ENCODE data around the gene TUBB4B.

TUBB4B gene

DNA sequence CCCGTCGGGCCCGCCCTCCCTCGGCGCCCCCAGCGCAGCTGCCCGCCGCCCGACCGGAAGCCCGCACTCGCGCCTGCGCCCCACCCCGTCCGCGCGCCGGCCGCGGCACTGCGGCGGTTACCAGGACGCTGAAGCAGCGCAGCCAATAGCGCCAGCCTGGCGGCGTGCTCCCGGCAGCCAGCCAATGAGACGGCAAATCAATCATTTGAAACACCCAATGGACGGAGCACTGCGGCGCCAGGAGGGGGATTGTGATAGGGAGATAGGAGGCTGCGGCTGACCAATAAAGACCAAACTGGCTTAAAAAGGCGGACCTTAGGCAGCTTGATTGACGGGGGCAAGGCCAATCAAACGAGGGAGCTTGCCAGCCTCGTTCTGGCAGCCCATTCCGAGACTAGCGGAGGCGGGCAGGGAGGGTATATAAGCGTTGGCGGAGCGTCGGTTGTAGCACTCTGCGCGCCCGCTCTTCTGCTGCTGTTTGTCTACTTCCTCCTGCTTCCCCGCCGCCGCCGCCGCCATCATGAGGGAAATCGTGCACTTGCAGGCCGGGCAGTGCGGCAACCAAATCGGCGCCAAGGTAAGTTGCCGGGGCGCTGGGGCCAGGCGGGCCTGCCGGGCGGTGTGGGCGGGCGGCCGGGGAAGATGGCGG is at the start of gene TUBB4B:
Gene TUBB4B (plus strand): TSS at position 447 of the 649 bp plus-strand sequence. CDS start 74 bp downstream, at position 521.
- in situ Hi-C loops (cut with MboI; ENCODE audit: low sequenced_read_pairs) = no loop called here

- in situ Hi-C loops (cut with MboI; ENCODE audit: low sequenced_read_pairs) = no loop called here
Measured at GRCh38 chr9:137191691-137192447, 49.2 kb upstream of the TUBB4B start.

DNA sequence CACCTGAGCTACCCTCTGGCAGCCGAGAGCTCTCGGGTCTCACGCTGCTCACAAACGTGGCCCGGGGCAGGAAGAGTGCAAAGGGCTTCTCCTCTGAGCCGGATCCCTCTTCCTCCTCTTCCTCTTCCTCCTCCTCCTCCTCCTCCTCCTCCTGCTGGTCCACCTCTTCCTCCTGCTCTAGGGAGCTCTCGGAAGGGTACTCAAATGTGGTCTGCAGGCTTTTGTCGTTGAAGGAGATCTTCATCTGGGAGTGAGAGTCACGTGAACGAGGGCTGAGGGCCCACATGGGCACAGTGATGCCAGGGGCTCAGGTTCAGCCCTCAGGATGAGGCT is 48.7 kb upstream of the TUBB4B start:
- in situ Hi-C loops (cut with MboI; ENCODE audit: low sequenced_read_pairs) = no loop called here

DNA sequence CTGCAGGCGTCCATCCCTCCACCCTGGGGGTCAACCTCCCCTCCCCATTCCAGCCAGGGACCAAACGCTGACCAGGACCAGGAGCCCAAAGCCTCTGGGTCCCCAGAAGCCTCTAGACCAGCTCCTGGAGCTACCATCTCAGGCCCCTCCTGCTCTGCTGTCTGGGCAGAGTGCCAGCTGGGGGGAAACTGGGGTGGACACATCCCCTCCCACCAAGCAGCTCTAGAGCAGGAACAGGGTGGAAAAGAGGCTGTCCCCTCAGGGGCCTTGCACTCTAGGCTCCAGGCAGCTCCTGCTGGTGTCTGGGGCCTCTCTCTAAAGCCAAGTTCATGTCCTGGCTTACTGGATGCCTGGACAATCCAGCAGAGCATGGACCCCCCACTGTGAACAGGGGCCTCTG is 48.2 kb upstream of the TUBB4B start:
- in situ Hi-C loops (cut with MboI; ENCODE audit: low sequenced_read_pairs) = no loop called here

DNA sequence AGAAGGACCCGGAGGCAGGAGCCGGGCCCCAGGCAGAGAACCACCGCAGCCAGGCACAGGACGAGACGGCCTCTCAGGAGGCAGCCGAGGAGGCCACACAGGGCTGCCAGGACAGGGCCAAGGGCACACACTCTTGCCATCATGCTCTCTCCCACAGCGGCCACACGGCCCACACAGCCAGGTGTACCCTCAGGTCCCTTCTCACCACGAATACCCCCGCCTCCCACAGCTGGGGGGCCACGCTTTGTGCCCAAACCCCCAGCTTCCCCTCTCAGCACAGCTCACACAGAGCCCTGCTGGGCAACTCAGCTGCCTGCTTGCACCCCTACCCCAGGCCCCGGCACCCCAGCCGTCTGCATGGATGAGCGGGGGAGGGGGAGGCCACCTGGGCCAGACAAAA is 47.3 kb upstream of the TUBB4B start:
- in situ Hi-C loops (cut with MboI; ENCODE audit: low sequenced_read_pairs) = no loop called here

DNA sequence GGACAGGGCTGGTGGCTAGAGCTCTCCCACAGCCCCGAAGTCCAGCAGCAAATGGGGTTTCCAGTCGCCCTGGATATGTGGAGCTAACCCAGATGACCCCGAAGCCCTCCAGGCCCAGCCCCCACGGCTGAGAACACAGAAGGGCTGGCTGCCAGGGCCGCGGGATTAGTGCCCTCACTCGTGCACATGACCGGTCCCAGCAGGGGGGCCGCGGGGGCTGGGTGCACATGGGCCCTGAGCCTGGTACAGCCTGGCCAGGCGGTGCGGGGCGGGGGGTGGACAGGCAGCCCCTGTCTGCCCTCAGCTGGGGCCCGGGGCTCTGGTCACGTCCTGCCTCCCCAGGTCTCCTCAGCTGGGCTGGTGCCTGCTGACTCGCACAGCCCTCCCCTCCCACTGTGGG is 46.7 kb upstream of the TUBB4B start:
- in situ Hi-C loops (cut with MboI; ENCODE audit: low sequenced_read_pairs) = no loop called here

- in situ Hi-C loops (cut with MboI; ENCODE audit: low sequenced_read_pairs) = no loop called here
Measured at GRCh38 chr9:137194909-137195308, 46.2 kb upstream of the TUBB4B start.

GRCh38 chr9:137195525-137196220 is 45.4 kb upstream of the TUBB4B start:
- in situ Hi-C loops (cut with MboI; ENCODE audit: low sequenced_read_pairs) = no loop called here

DNA sequence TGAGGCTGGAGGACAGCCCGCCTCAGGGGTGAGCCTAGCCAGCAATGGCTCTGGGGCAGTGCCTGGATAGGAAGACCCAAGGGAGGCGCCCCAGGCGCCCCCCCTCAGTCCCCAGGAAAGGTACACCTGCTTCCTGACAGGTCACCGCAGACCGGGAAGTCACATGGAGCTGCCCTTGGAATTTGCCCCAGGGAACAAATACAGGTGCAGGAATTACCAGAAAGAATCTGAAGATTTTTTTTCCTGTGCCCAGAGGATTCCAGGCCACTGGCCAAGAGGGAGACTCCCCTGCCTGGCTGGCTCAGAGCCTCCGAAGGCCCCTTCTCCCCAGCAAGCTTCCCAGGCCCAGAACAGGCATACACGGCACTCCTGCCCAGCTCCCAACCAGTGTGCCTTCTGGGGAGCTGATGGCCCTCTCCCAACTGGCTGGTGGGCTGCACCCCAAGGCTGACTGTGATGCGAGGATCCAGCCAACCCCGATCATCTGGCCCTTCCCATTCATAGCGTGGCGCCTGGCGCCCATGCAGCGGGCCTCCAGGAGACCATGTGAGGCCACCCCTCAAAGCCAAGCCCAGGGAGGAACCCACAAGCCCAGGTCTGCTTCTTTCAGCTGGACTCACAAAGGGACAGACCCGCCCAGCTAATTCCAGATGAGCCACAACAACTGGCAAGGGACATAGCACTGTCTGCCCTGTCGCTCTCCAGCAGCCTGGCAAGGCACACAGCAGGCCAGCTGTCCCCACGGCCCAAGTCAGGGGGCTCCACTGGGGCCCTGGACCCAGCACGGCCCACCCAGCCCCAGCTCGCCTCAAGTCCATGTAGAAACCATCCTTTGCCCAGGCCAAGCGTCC is 42.8 kb upstream of the TUBB4B start:
- in situ Hi-C loops (cut with MboI; ENCODE audit: low sequenced_read_pairs) = no loop called here

DNA sequence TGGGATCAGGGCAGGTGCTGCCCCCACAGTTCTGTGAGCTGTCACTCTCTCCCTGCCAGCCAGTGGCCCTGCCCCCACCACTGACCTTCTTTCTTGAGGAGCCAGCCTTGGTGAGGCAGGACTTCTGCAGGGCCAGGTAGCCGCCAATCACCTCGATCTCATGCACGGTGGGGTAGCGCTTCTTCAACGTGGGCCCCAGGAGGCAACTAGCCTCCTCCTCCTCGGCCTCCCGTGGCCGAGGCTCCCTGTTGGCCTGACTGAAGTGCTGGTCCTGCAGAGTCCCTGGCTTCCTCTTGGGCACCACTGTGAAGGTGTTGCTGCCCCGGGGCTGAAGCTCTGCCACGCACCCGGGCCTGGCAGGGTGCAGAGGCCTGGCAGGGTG is 42.2 kb upstream of the TUBB4B start:
- in situ Hi-C loops (cut with MboI; ENCODE audit: low sequenced_read_pairs) = no loop called here

GRCh38 chr9:137199411-137200121 is 41.5 kb upstream of the TUBB4B start:
- in situ Hi-C loops (cut with MboI; ENCODE audit: low sequenced_read_pairs) = loop anchor here (25.0 kb wide), 1 partner anchor 412 kb away; the partner anchor contains the start of genes CCDC183 and TMEM141

DNA sequence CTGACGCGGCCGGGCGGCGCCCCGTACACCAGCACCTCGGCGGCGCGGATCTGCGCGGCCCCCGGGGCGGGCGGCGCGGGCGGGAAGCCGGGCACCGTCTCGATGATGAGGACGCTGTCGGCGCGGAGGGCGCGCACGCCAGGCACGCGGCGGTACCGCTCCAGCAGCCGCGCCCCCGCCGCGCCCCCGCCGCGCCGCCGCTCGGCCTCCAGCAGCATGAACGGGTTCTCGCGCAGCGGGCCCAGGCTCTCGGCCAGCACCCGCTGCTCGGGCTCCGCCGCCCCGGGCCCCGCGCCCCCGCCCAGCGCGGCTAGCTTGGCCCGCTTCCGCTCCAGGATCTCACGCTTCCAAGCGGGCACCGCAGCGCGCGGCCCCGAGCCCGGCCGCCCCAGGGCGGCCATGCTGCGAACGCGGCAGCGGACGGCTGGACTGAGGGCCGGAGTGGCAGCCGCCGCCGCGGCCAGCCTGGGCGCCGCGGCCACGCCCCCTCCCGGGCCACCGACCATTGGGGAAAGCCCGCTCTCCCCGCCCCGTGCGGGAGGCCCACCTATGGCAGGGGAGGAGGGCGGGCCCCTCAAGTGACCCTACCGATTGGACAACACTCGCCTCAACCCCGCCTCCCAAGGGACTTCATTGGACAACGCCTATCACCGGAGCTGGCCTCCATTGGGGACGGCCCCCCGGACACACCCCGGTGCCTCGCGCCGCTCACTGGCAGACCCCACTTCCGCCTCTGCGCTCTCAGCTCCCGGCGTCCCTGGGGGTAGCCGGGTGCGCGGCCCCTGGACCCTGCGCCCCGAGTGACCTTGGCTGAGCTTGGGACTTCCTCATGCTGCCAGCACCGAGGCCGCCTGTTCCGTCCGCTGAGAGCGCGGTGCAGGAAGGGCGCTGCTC is 40.5 kb upstream of the TUBB4B start, which contains the start of gene TPRN:
Gene TPRN (minus strand): TSS at position 431 of the 894 bp plus-strand sequence. CDS start 30 bp downstream, at position 401.
- in situ Hi-C loops (cut with MboI; ENCODE audit: low sequenced_read_pairs) = loop anchor here (25.0 kb wide), 1 partner anchor 413 kb away; the partner anchor contains the start of genes CCDC183 and TMEM141

DNA sequence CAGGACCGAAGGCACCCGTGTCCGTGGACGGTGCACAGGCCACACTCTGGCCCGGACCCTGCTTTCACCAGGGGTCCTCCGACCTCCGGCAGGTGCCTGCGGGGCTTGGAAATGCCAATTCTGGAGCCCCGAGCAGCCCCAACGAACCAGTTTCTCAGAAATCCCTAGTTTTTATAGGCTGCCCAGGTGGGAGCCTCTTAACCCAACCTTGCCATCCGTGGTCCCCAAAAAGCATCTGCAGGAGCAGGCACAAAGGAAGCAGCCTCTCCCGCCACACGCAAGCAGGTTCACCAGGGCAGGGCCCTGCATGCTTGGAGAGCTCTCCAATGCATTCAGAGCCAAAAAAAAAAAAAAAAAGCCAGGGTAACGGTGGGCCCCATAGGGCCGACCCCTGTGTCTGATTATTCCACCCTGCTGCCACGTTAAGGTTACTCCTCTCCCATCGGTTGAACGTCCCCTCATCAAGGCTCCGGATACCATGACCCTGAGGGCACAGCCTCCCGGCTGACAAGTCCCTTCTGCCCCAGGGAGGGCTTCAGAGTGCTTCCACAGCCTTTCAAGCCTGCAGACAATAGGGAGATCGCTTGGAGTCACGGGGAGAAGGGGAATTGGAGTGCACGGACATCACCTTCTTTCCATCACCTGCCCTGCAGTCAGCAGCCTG is 39.8 kb upstream of the TUBB4B start:
- in situ Hi-C loops (cut with MboI; ENCODE audit: low sequenced_read_pairs) = loop anchor here (25.0 kb wide), 1 partner anchor 414 kb away; the partner anchor contains the start of genes CCDC183 and TMEM141

- in situ Hi-C loops (cut with MboI; ENCODE audit: low sequenced_read_pairs) = loop anchor here (25.0 kb wide), 1 partner anchor 416 kb away; the partner anchor contains the start of genes CCDC183 and TMEM141
Measured at GRCh38 chr9:137202966-137203365, 38.1 kb upstream of the TUBB4B start.

DNA sequence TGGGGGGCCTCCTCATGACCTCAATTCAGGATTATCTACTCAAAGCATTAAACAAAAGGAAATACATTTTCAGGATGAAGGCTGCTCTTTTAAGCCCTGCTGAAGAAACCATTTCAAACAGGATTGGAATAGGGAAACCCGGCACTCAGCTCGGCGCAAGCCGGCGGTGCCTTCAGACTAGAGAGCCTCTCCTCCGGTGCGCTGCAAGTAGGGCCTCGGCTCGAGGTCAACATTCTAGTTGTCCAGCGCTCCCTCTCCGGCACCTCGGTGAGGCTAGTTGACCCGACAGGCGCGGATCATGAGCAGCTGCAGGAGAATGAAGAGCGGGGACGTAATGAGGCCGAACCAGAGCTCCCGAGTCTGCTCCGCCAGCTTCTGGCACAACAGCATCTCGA is 36.4 kb upstream of the TUBB4B start:
- in situ Hi-C loops (cut with MboI; ENCODE audit: low sequenced_read_pairs) = loop anchor here (25.0 kb wide), 1 partner anchor 417 kb away; the partner anchor contains the start of genes CCDC183 and TMEM141

GRCh38 chr9:137205126-137206069 is 35.7 kb upstream of the TUBB4B start, which contains the start of the genes NDOR1 and TMEM203:
NDOR1 (plus strand) TSS chr9:137205700; CDS start chr9:137205778, 78 bp downstream.
TMEM203 (minus strand) TSS chr9:137205648; CDS start chr9:137205414, 234 bp downstream.
- in situ Hi-C loops (cut with MboI; ENCODE audit: low sequenced_read_pairs) = loop anchor here (25.0 kb wide), 1 partner anchor 418 kb away; the partner anchor contains the start of genes CCDC183 and TMEM141

DNA sequence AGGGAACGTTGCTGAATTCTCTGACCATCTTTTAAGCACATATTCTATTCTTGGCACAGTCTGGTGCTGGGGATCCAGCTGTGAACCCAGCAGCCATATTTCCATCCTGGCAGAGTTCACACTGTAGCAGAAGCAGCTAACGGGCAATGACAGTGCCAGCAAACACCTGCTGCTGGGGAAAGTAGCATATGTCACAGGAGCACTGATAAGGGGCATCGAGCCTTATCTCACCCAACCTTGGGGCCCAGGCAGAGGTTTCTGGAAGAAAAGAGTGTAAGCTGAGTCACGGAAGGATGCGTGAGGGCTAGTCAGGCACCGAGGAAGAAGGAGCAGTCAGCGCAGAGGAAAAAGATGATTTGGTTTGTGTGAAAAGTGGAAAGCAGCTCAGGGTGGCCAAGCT is 34.5 kb upstream of the TUBB4B start:
- in situ Hi-C loops (cut with MboI; ENCODE audit: low sequenced_read_pairs) = loop anchor here (25.0 kb wide), 1 partner anchor 419 kb away; the partner anchor contains the start of genes CCDC183 and TMEM141
